ENCODE results near the gene ARHGEF17. TPM values are rescaled to one million over a fixed set of nuclear protein-coding genes. Genes with fewer than 3 reads are reported as not detected.

ARHGEF17 gene
- total RNA-seq, 4 donors from 2014 or later: 12.0 to 44.9 (median 27.1) TPM

DNA sequence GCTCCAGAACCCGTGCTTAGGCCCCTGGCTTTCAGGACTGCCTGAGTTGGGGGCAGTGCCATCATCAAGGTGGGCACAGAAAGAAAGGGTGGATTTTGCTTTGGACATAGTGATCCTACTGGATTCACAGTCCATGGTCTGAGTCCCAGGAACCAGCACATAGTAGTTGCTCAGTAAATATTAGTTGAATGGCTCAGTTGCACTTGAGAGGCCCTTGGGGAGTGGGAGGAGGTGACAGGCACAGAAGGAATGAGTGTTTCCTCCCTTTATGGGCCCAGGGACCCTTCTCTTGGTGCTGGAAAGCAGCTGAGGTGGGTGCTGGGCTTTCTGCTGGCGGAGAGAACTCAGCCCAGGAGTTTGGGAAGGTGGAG is 16.6 kb downstream of the ARHGEF17 start:
- H3K36me3 ChIP-seq: no peaks in the 10 kb centered on the region
- H3K4me3 ChIP-seq: no peak overlapping the region
- peak overlapping the region; percentile 95 to 99 (median 95) for H3K27ac ChIP-seq
- no peaks in the 10 kb centered on the region for H3K9me3 ChIP-seq
- 90% methylated on average over 2 of the region's 2 CpGs; no CpG with 5 or more reads in 1 of the 2 donors for WGBS, 2 donors (ENCODE audit: low coverage in 1 of 2)
- intact Hi-C loops (cut with DNase I; ENCODE audit: low total_unique reads): no loop called here
- TF ChIP-seq POLR2A (IDR thresholded peaks at IDR 0.05) (no peak), EP300 (IDR thresholded peaks at IDR 0.05; ENCODE audit: low read depth) (no peak), POLR2AphosphoS5 (IDR thresholded peaks at IDR 0.05) (no peak)
- TF ChIP-seq, protein P1, sequence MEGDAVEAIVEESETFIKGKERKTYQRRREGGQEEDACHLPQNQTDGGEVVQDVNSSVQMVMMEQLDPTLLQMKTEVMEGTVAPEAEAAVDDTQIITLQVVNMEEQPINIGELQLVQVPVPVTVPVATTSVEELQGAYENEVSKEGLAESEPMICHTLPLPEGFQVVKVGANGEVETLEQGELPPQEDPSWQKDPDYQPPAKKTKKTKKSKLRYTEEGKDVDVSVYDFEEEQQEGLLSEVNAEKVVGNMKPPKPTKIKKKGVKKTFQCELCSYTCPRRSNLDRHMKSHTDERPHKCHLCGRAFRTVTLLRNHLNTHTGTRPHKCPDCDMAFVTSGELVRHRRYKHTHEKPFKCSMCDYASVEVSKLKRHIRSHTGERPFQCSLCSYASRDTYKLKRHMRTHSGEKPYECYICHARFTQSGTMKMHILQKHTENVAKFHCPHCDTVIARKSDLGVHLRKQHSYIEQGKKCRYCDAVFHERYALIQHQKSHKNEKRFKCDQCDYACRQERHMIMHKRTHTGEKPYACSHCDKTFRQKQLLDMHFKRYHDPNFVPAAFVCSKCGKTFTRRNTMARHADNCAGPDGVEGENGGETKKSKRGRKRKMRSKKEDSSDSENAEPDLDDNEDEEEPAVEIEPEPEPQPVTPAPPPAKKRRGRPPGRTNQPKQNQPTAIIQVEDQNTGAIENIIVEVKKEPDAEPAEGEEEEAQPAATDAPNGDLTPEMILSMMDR (IDR thresholded peaks at IDR 0.05): no peak
- DNase-seq: no peak
- H3K4me1 ChIP-seq: peaks cover 40 to 67% (median 54%) of the 10 kb centered on the region in 4 donors
- in situ Hi-C loops (cut with MboI; ENCODE audit: low pct_ligation_motif_present in 1 of 4, low pct_unique_long_range_greater_than_20kb in 1 of 4, low sequenced_read_pairs in 3 of 4): no loop called here
- no peaks in the 10 kb centered on the region for H3K27me3 ChIP-seq

DNA sequence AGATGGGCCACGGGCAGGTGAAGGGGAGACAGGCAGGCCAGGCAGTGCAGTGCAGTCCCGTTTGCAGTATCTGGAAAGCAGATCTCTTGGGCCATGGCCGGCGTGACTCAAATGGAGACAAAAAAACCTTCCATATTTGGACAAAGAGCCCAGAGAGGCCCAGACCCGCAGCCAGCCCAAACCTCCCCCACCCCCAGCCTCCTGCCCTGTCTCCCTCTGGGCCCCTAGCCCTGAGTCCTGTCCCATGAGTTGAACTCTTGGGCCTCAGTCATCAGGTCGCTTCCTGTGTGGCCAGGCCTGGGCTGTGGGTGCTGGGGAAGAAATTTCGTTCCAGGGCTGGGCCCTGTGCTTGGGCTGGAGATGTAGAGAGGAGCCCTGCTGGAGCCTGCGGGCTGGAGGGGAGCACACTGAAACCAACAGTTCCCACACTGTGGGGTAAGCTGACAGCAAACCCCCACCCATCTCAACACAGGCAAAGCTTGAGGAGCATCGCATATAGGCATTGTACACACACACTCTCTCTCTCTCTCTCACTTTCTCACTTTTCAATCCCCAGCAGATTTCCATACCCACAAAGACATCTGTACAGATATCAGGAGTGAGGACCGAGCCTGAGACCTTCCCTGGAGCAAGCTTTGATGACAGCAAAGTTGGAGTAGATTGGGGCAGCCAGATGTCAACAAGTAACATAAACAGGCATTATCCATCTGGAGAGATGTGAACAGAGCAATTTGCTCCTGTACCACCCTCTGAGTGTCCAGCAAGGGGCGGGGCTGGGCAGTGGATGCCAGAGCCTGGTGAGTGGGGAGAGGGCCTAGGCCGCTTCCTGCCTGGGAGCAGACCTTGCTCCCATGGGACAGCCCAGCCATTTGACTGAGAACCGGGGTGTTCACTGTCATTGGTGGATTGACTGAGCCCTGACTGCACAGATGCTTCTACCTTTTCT is 17.2 kb downstream of the ARHGEF17 start:
- Histone ChIP-seq H3K27me3 (no peaks in the 10 kb centered on the region), H3K27ac (peak overlapping the region; percentile 95 to 99 (median 95)), H3K4me3 (no peak overlapping the region), H3K4me1 (peaks cover 40 to 67% (median 54%) of the 10 kb centered on the region in 4 donors), H3K36me3 (no peaks in the 10 kb centered on the region), H3K9me3 (no peaks in the 10 kb centered on the region)
- 60 to 65% methylated on average over 2 to 12 of the region's 13 CpGs for WGBS, 2 donors (ENCODE audit: low coverage in 1 of 2)
- in situ Hi-C loops (cut with MboI; ENCODE audit: low pct_ligation_motif_present in 1 of 4, low pct_unique_long_range_greater_than_20kb in 1 of 4, low sequenced_read_pairs in 3 of 4) (no loop called here), intact Hi-C loops (cut with DNase I; ENCODE audit: low total_unique reads) (no loop called here)
- TF ChIP-seq POLR2AphosphoS5 (IDR thresholded peaks at IDR 0.05) (no peak), EP300 (IDR thresholded peaks at IDR 0.05; ENCODE audit: low read depth) (no peak), POLR2A (IDR thresholded peaks at IDR 0.05) (no peak)
- TF ChIP-seq, protein P1 (IDR thresholded peaks at IDR 0.05): no peak
- no peak for DNase-seq

DNA sequence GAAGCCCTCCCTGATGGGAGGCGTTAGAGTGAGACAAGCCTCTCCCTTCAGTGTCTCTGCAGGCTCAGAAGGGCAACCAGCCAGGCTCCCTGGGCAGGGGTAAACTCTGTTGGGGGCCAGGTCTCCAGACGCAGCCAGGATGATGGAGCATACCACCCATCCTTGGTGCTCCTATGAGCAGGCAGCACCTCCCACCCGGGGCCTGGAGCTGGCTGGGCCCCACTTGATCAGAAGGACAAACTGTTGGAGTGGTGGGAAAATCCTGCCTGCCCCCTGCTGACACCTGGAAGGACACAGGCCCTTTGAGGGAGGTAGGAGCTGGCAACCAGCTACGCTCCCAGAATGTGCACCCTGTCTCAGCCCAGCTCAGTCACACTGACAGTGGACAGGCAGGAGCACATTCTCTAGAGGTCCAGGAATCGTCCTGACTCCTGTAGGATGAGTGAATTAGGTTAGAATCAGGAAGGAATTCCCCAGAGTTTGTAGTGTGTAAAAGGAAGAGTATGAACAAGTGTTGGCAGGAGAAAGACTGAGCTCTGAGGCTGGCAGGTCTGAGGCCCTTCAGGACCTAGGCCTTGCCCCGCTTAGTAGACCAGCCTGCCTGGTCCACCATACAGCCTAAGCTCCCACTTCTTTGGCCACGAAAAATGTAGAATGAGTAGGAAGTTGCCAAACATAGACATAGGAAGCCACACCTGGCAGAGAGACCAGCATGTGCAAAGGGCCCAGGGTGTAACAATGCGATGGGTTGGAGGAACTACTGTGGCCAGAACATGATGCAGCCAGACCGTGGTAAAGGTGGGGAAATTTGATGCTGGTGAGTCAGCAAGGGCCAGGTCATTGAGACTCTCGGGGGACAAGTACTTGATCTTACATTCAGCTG is 19.1 kb downstream of the ARHGEF17 start:
- in situ Hi-C loops (cut with MboI; ENCODE audit: low pct_ligation_motif_present in 1 of 4, low pct_unique_long_range_greater_than_20kb in 1 of 4, low sequenced_read_pairs in 3 of 4): no loop called here
- no peak for DNase-seq
- H3K27ac ChIP-seq: peak overlapping the region; percentile 41 to 99 (median 95)
- intact Hi-C loops (cut with DNase I; ENCODE audit: low total_unique reads): no loop called here
- TF ChIP-seq POLR2A (IDR thresholded peaks at IDR 0.05): no peak
- TF ChIP-seq EP300 (IDR thresholded peaks at IDR 0.05; ENCODE audit: low read depth): no peak
- TF ChIP-seq, protein P1 (IDR thresholded peaks at IDR 0.05): no peak
- no peak for TF ChIP-seq POLR2AphosphoS5 (IDR thresholded peaks at IDR 0.05)
- H3K9me3 ChIP-seq: no peaks in the 10 kb centered on the region
- no peaks in the 10 kb centered on the region for H3K36me3 ChIP-seq
- H3K4me3 ChIP-seq: no peak overlapping the region
- H3K27me3 ChIP-seq: no peaks in the 10 kb centered on the region
- H3K4me1 ChIP-seq: peaks cover 44 to 68% (median 58%) of the 10 kb centered on the region in 4 donors
- WGBS, 2 donors (ENCODE audit: low coverage in 1 of 2): 60 to 61% methylated on average over 2 to 10 of the region's 10 CpGs

Measured in transverse colon (tissue), 4 donors.